H9 (cell line): ENCODE results near the gene SPRY4. TPM values are rescaled to one million over a fixed set of nuclear protein-coding genes. Genes with fewer than 3 reads are reported as not detected.

Experiments used
- DNase-seq: peaks from one replicate; pipeline ENCODE4 v3.0.0-alpha.2; 2017
- H2AFZ ChIP-seq: one replicate; pipeline ENCODE4 v1.6.1; 2013; ENCODE audit warnings: mild to moderate bottlenecking, low read length, control low read depth, moderate library complexity
- H2AK5ac ChIP-seq: 2 replicates; pipeline ENCODE4 v1.6.1; 2013; ENCODE audit warnings: low read length, control low read depth, mixed read lengths; ENCODE audit not compliant: insufficient read length
- H2BK120ac ChIP-seq: one replicate; pipeline ENCODE4 v1.6.1; 2013; ENCODE audit warnings: low read depth, mild to moderate bottlenecking, low read length, control low read depth, inconsistent platforms; ENCODE audit not compliant: poor library complexity, severe bottlenecking
- H2BK12ac ChIP-seq: 2 replicates; pipeline ENCODE4 v1.6.1; 2013; ENCODE audit warnings: low read length, control low read depth, mixed read lengths, low read depth; ENCODE audit not compliant: insufficient read length
- H2BK15ac ChIP-seq: 2 replicates; pipeline ENCODE4 v1.6.1; 2013; ENCODE audit warnings: low read depth, low read length, control low read depth
- H2BK20ac ChIP-seq: one replicate; pipeline ENCODE4 v1.6.1; 2013; ENCODE audit warnings: low read depth, mild to moderate bottlenecking, low read length, control low read depth, inconsistent platforms; ENCODE audit not compliant: poor library complexity, severe bottlenecking
- H2BK5ac ChIP-seq: 2 replicates; pipeline ENCODE4 v1.6.1; 2013; ENCODE audit warnings: low read length, control low read depth, mixed read lengths; ENCODE audit not compliant: insufficient read length
- H3K14ac ChIP-seq: 2 replicates; pipeline ENCODE4 v1.6.1; 2013; ENCODE audit warnings: low read length, control low read depth; ENCODE audit not compliant: insufficient read depth
- H3K18ac ChIP-seq: 2 replicates; pipeline ENCODE4 v1.6.1; 2013; ENCODE audit warnings: low read depth, mild to moderate bottlenecking, mixed read lengths, low read length, control low read depth; ENCODE audit not compliant: insufficient read length
- H3K23ac ChIP-seq: 2 replicates; pipeline ENCODE4 v1.6.1; 2013; ENCODE audit warnings: low read length, control low read depth, mixed read lengths, low read depth; ENCODE audit not compliant: insufficient read length
- H3K23me2 ChIP-seq: 2 replicates; pipeline ENCODE4 v1.6.1; 2013; ENCODE audit warnings: low read depth, mild to moderate bottlenecking, mixed read lengths, low read length, control low read depth; ENCODE audit not compliant: insufficient read length, poor library complexity, severe bottlenecking
- H3K27ac ChIP-seq: 2 replicates; pipeline ENCODE4 v1.5.1; 2013; ENCODE audit warnings: low read length, control low read depth, mixed read lengths, low read depth; ENCODE audit not compliant: insufficient read length
- H3K27me3 ChIP-seq: 2 replicates; pipeline ENCODE4 v1.6.1; 2013; ENCODE audit warnings: low read length, control low read depth, inconsistent platforms; ENCODE audit not compliant: insufficient read depth
- H3K4ac ChIP-seq: 2 replicates; pipeline ENCODE4 v1.6.1; 2013; ENCODE audit warnings: low read depth, mild to moderate bottlenecking, control low read depth, inconsistent platforms, low read length, moderate library complexity
- H3K4me1 ChIP-seq: 2 replicates; pipeline ENCODE4 v1.6.1; 2013; ENCODE audit warnings: low read length, control low read depth, inconsistent platforms; ENCODE audit not compliant: insufficient read depth
- H3K4me2 ChIP-seq: 2 replicates; pipeline ENCODE4 v1.6.1; 2013; ENCODE audit warnings: low read length, control low read depth, mixed read lengths; ENCODE audit not compliant: insufficient read length, insufficient read depth
- H3K56ac ChIP-seq: 2 replicates; pipeline ENCODE4 v1.6.1; 2013; ENCODE audit warnings: low read depth, mild to moderate bottlenecking, mixed read lengths, low read length, control low read depth; ENCODE audit not compliant: insufficient read length
- H3K79me1 ChIP-seq: 2 replicates; pipeline ENCODE4 v1.6.1; 2013; ENCODE audit warnings: low read depth, mild to moderate bottlenecking, moderate library complexity, low read length, control low read depth, inconsistent platforms; ENCODE audit not compliant: insufficient read depth, poor library complexity, severe bottlenecking
- H3K79me2 ChIP-seq: 2 replicates; pipeline ENCODE4 v1.6.1; 2013; ENCODE audit warnings: low read length, control low read depth, inconsistent platforms; ENCODE audit not compliant: insufficient read depth
- H3K9ac ChIP-seq: 2 replicates; pipeline ENCODE4 v1.6.1; 2013; ENCODE audit warnings: low read length, control low read depth, mixed read lengths; ENCODE audit not compliant: insufficient read length; ENCODE audit errors: extremely low read depth
- H3K9me3 ChIP-seq: one replicate; pipeline ENCODE4 v1.6.1; 2013; ENCODE audit warnings: low read depth, low read length, inconsistent platforms; ENCODE audit not compliant: control insufficient read depth
- H3T11ph ChIP-seq: one replicate; pipeline ENCODE4 v1.6.1; 2013; ENCODE audit warnings: mild to moderate bottlenecking, low read length, control low read depth, inconsistent platforms
- H4K20me1 ChIP-seq: one replicate; pipeline ENCODE4 v1.6.1; 2013; ENCODE audit not compliant: control insufficient read depth, insufficient read length, insufficient read depth
- H4K5ac ChIP-seq: 2 replicates; pipeline ENCODE4 v1.6.1; 2013; ENCODE audit warnings: low read depth, mild to moderate bottlenecking, mixed read lengths, low read length, control low read depth; ENCODE audit not compliant: insufficient read length
- H4K8ac ChIP-seq: replicated peaks from 2 replicates; pipeline ENCODE4 v1.6.1; 2013; ENCODE audit warnings: low read length, control low read depth, mixed read lengths, low read depth; ENCODE audit not compliant: insufficient read length
- H4K91ac ChIP-seq: 2 replicates; pipeline ENCODE4 v1.6.1; 2013; ENCODE audit warnings: low read depth, mild to moderate bottlenecking, moderate library complexity, mixed read lengths, low read length, control low read depth; ENCODE audit not compliant: insufficient read length
- H3K27ac Mint-ChIP-seq, 3 experiments: 2 replicates in 2 of 3; 3 replicates in 1 of 3; pipeline ENCODE4 v1.8.0; 2020 to 2021; ENCODE audit warnings: mixed read lengths in 3 of 3, mild to moderate bottlenecking in 1 of 3, moderate library complexity in 1 of 3
- H3K27me3 Mint-ChIP-seq: 2 replicates; pipeline ENCODE4 v1.8.0; 2021; ENCODE audit warnings: low read depth, mild to moderate bottlenecking, moderate library complexity, mixed read lengths
- H3K36me3 Mint-ChIP-seq, 3 experiments: 2 replicates in 2 of 3; 3 replicates in 1 of 3; pipeline ENCODE4 v1.8.0; 2020 to 2021; ENCODE audit warnings: low read depth in 3 of 3, mixed read lengths in 3 of 3; ENCODE audit not compliant: insufficient read depth in 1 of 3
- H3K4me1 Mint-ChIP-seq, 2 experiments: 2 replicates each; pipeline ENCODE4 v1.8.0; 2020; ENCODE audit warnings: mixed read lengths in 2 of 2
- H3K4me3 Mint-ChIP-seq, 2 experiments: 2 replicates in 1 of 2; 3 replicates in 1 of 2; pipeline ENCODE4 v1.8.0; 2020 to 2021; ENCODE audit warnings: mild to moderate bottlenecking in 2 of 2, mixed read lengths in 2 of 2, moderate library complexity in 1 of 2
- H3K9me3 Mint-ChIP-seq, 2 experiments: 2 replicates in 1 of 2; 3 replicates in 1 of 2; pipeline ENCODE4 v1.8.0; 2020; ENCODE audit warnings: mild to moderate bottlenecking in 2 of 2, mixed read lengths in 2 of 2, moderate library complexity in 1 of 2
- CTCF ChIP-seq: fragments of 200-600 bp; sonication (generic); conservative IDR thresholded peaks from 3 replicates; pipeline ENCODE4 v1.8.0; 2021; ENCODE audit warnings: antibody characterized with exemption, mild to moderate bottlenecking
- WGBS: extraction: QIAGEN DNeasy Blood & Tissue Kit; methylation state at CpG from one replicate; pipeline ENCODE4 v1.1.7; 2013; ENCODE audit warnings: missing lambda C conversion rate, low lambda C conversion rate, mixed read lengths; ENCODE audit not compliant: insufficient read length; ENCODE audit errors: extremely low coverage; 5-methylcytosine and 5-hydroxymethylcytosine counted together
- total RNA-seq: library from RNA; stranded (reverse); gene quantifications from 2 replicates; pipeline ENCODE4 v1.2.1, GENCODE V29; 2021

SPRY4 gene
- total RNA-seq, 1 experiment from 2014 or later = 92.4 TPM

GRCh38 chr5:142364251-142365145, 39.7 kb upstream of the SPRY4 start:
- no peaks in the 10 kb centered on the region; a peak in 1 of 5 replicates for H3K9me3 Mint-ChIP-seq
- H3K4ac ChIP-seq = no peak overlapping the region
- H3K27ac Mint-ChIP-seq = peak overlapping the region in 2 of 3 experiments; percentile 62 to 93; a peak in 3 of 7 replicates
- H2BK5ac ChIP-seq = no peak overlapping the region
- no peak overlapping the region for H3T11ph ChIP-seq
- no peaks in the 10 kb centered on the region for H3K23me2 ChIP-seq
- no peak overlapping the region for H2BK12ac ChIP-seq
- no peak overlapping the region for H2BK20ac ChIP-seq
- no peak overlapping the region for H3K27ac ChIP-seq
- peaks cover 14% of the 10 kb centered on the region for H3K4me1 ChIP-seq
- no peak overlapping the region for H2BK15ac ChIP-seq
- no peak overlapping the region for H2AFZ ChIP-seq
- H3K79me2 ChIP-seq = no peaks in the 10 kb centered on the region
- H2AK5ac ChIP-seq = no peak overlapping the region
- no peak overlapping the region for H3K4me2 ChIP-seq
- H3K4me3 Mint-ChIP-seq = no peak overlapping the region; a peak in 1 of 5 replicates
- H4K8ac ChIP-seq = no peak overlapping the region
- H4K5ac ChIP-seq = no peak overlapping the region
- H2BK120ac ChIP-seq = no peak overlapping the region
- H3K9ac ChIP-seq = no peak overlapping the region
- no CpG with 5 or more reads among the region's 23 CpGs for WGBS
- peaks cover 41 to 54% of the 10 kb centered on the region in 2 experiments for H3K4me1 Mint-ChIP-seq
- no peaks in the 10 kb centered on the region for H3K27me3 Mint-ChIP-seq
- no peak overlapping the region for H3K23ac ChIP-seq
- no peaks in the 10 kb centered on the region for H4K20me1 ChIP-seq
- no peak overlapping the region for H4K91ac ChIP-seq
- H3K9me3 ChIP-seq = no peaks in the 10 kb centered on the region
- H3K36me3 Mint-ChIP-seq = no peaks in the 10 kb centered on the region; a peak in 2 of 7 replicates
- no peaks in the 10 kb centered on the region for H3K27me3 ChIP-seq
- H3K18ac ChIP-seq = no peak overlapping the region
- 0 out of 3 replicates have a peak, but pooled peaks have one; percentile 9 for TF ChIP-seq CTCF
- peak; percentile 58 for DNase-seq
- H3K14ac ChIP-seq = no peak overlapping the region
- no peak overlapping the region for H3K56ac ChIP-seq
- no peaks in the 10 kb centered on the region for H3K79me1 ChIP-seq
